GM23338 (cell line): ENCODE measurements around the gene GRN. TPM values are rescaled to one million over a fixed set of nuclear protein-coding genes. Genes with fewer than 3 reads are reported as not detected.

ENCODE experiments used
- ATAC-seq: fragments of 200-7000 bp; cut with Tn5 transposase; 3 replicates; pipeline ENCODE4 v1.9.1; 2020
- DNase-seq: peaks from one replicate; pipeline ENCODE4 v3.0.0-alpha.2; 2015; ENCODE audit warnings: low spot score
- H2AFZ ChIP-seq: fragments of 200-600 bp; sonication (generic); 2 replicates; pipeline ENCODE4 v1.8.0; 2016; ENCODE audit warnings: antibody characterized with exemption, mild to moderate bottlenecking, moderate library complexity
- H3F3A ChIP-seq: fragments of 200-600 bp; sonication (generic); replicated peaks from 2 replicates; pipeline ENCODE4 v1.8.0; 2017; ENCODE audit warnings: antibody characterized with exemption, mixed run types, low read depth
- H3K27ac ChIP-seq: fragments of 200-600 bp; sonication (generic); 2 replicates; pipeline ENCODE4 v1.6.1; 2016; ENCODE audit warnings: low read depth
- H3K27me3 ChIP-seq: fragments of 200-600 bp; sonication (generic); 2 replicates; pipeline ENCODE4 v1.8.0; 2016; ENCODE audit warnings: mild to moderate bottlenecking, mixed run types, moderate library complexity; ENCODE audit not compliant: insufficient read depth
- H3K36me3 ChIP-seq: fragments of 200-600 bp; sonication (generic); 2 replicates; pipeline ENCODE4 v1.8.0; 2016; ENCODE audit warnings: mild to moderate bottlenecking; ENCODE audit not compliant: insufficient read depth
- H3K4me1 ChIP-seq: fragments of 200-600 bp; sonication (generic); 2 replicates; pipeline ENCODE4 v1.8.0; 2016; ENCODE audit warnings: mild to moderate bottlenecking, moderate library complexity; ENCODE audit not compliant: insufficient read depth
- H3K4me2 ChIP-seq: fragments of 200-600 bp; sonication (generic); 2 replicates; pipeline ENCODE4 v1.7.1; 2017; ENCODE audit warnings: mixed run types
- H3K4me3 ChIP-seq: fragments of 200-600 bp; sonication (generic); 2 replicates; pipeline ENCODE4 v1.6.1; 2016; ENCODE audit warnings: mixed run types
- H3K79me2 ChIP-seq: fragments of 200-600 bp; sonication (generic); replicated peaks from 2 replicates; pipeline ENCODE4 v1.8.0; 2017; ENCODE audit warnings: mild to moderate bottlenecking; ENCODE audit not compliant: insufficient read depth
- H3K9me2 ChIP-seq: fragments of 200-600 bp; sonication (generic); 2 replicates; pipeline ENCODE4 v1.8.0; 2017; ENCODE audit not compliant: insufficient read depth
- H4K20me1 ChIP-seq: fragments of 200-600 bp; sonication (generic); replicated peaks from 2 replicates; pipeline ENCODE4 v1.8.0; 2017; ENCODE audit warnings: mild to moderate bottlenecking; ENCODE audit not compliant: insufficient read depth
- H3K27ac Mint-ChIP-seq: 2 replicates; pipeline ENCODE4 v1.8.0; 2020; ENCODE audit warnings: inconsistent platforms, mild to moderate bottlenecking, moderate library complexity, mixed read lengths
- H3K27me3 Mint-ChIP-seq: 3 replicates; pipeline ENCODE4 v1.8.0; 2022; ENCODE audit warnings: low read depth, mild to moderate bottlenecking, moderate library complexity, mixed read lengths, inconsistent platforms; ENCODE audit not compliant: insufficient read depth, poor library complexity
- H3K36me3 Mint-ChIP-seq: 3 replicates; pipeline ENCODE4 v1.8.0; 2021; ENCODE audit warnings: low read depth, mild to moderate bottlenecking, inconsistent platforms, moderate library complexity, mixed read lengths
- H3K4me1 Mint-ChIP-seq: 3 replicates; pipeline ENCODE4 v1.8.0; 2020; ENCODE audit warnings: mild to moderate bottlenecking, inconsistent platforms, mixed read lengths
- H3K4me3 Mint-ChIP-seq: 3 replicates; pipeline ENCODE4 v1.8.0; 2021; ENCODE audit warnings: moderate library complexity, mild to moderate bottlenecking, inconsistent platforms, mixed read lengths
- H3K9me3 Mint-ChIP-seq: 3 replicates; pipeline ENCODE4 v1.8.0; 2020; ENCODE audit warnings: moderate library complexity, mild to moderate bottlenecking, inconsistent platforms, mixed read lengths
- EZH2 ChIP-seq: fragments of 200-600 bp; sonication (generic); IDR thresholded peaks from one replicate; pipeline ENCODE4 v1.8.0; 2017; ENCODE audit warnings: antibody characterized with exemption, mild to moderate bottlenecking, low read depth; ENCODE audit not compliant: unreplicated experiment
- JUNB ChIP-seq: IDR thresholded peaks from one replicate; pipeline ENCODE4 v1.6.1; 2016; ENCODE audit warnings: antibody characterized with exemption; ENCODE audit not compliant: unreplicated experiment
- POLR2AphosphoS5 ChIP-seq: IDR thresholded peaks from 2 replicates; pipeline ENCODE4 v1.6.1; 2016; ENCODE audit warnings: antibody characterized with exemption, low read depth
- ZNF331 ChIP-seq: fragments of 250-450 bp; sonication (Bioruptor Pico); IDR thresholded peaks from 2 replicates; pipeline ENCODE4 v1.5.0; 2020; ENCODE audit warnings: low read depth, mild to moderate bottlenecking, moderate library complexity
- polyA plus RNA-seq: library from polyadenylated mRNA; unstranded; fragments of >200 nt; fragmentation: Nextera tagmentation; extraction: Ambion mirVana; gene quantifications from 2 replicates; pipeline ENCODE4 v1.2.1, GENCODE V29; 2016
- total RNA-seq: library from RNA; depleted of rRNA; stranded (reverse); fragments of >200 nt; shearing (Covaris generic); gene quantifications from 2 replicates; pipeline ENCODE4 v1.2.3, GENCODE V29; 2014
- TF ChIP-seq, protein P1 (sequence below): fragments of 250-450 bp; sonication (Bioruptor Pico); IDR thresholded peaks from 2 replicates; pipeline ENCODE4 v1.5.0; 2020; ENCODE audit warnings: mild to moderate bottlenecking, moderate library complexity
- TF ChIP-seq, protein P2 (sequence below), 2 experiments: fragments of 200-600 bp in 1 of 2; sonication (generic) in 1 of 2; conservative IDR thresholded peaks; 2 replicates each; pipeline versions ENCODE4 v1.5.1 to v1.6.1; 2016 to 2017; ENCODE audit warnings: antibody characterized with exemption in 2 of 2, low read depth in 2 of 2, mild to moderate bottlenecking in 2 of 2, moderate library complexity in 1 of 2

Gene GRN
- total and polyA plus RNA-seq, 2 experiments from 2014 or later = 101 to 216 TPM

DNA sequence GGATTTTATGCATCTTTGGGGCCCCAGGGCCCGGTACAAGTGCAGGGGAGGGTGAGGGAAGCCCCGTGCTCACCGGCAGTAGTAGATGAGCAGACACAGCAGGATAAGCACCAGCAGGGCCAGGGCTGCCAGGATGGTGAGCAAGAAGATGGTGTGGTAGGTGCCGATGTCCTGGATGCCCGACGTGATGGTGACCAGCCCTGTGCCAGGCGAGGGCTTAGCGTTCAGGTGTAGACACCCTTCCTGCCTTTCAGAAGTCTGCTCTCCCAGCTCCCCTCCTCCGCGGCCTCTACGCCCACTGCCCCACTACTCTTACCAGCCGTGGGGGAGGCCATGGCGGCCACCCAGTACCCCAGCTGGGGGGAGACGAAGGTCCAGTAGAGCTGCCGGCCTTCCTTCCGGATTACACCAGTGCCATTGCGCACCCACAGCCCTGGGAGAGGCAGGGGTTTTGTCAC is 10.6 kb downstream of the GRN start (continued):
- TF ChIP-seq, protein P1, sequence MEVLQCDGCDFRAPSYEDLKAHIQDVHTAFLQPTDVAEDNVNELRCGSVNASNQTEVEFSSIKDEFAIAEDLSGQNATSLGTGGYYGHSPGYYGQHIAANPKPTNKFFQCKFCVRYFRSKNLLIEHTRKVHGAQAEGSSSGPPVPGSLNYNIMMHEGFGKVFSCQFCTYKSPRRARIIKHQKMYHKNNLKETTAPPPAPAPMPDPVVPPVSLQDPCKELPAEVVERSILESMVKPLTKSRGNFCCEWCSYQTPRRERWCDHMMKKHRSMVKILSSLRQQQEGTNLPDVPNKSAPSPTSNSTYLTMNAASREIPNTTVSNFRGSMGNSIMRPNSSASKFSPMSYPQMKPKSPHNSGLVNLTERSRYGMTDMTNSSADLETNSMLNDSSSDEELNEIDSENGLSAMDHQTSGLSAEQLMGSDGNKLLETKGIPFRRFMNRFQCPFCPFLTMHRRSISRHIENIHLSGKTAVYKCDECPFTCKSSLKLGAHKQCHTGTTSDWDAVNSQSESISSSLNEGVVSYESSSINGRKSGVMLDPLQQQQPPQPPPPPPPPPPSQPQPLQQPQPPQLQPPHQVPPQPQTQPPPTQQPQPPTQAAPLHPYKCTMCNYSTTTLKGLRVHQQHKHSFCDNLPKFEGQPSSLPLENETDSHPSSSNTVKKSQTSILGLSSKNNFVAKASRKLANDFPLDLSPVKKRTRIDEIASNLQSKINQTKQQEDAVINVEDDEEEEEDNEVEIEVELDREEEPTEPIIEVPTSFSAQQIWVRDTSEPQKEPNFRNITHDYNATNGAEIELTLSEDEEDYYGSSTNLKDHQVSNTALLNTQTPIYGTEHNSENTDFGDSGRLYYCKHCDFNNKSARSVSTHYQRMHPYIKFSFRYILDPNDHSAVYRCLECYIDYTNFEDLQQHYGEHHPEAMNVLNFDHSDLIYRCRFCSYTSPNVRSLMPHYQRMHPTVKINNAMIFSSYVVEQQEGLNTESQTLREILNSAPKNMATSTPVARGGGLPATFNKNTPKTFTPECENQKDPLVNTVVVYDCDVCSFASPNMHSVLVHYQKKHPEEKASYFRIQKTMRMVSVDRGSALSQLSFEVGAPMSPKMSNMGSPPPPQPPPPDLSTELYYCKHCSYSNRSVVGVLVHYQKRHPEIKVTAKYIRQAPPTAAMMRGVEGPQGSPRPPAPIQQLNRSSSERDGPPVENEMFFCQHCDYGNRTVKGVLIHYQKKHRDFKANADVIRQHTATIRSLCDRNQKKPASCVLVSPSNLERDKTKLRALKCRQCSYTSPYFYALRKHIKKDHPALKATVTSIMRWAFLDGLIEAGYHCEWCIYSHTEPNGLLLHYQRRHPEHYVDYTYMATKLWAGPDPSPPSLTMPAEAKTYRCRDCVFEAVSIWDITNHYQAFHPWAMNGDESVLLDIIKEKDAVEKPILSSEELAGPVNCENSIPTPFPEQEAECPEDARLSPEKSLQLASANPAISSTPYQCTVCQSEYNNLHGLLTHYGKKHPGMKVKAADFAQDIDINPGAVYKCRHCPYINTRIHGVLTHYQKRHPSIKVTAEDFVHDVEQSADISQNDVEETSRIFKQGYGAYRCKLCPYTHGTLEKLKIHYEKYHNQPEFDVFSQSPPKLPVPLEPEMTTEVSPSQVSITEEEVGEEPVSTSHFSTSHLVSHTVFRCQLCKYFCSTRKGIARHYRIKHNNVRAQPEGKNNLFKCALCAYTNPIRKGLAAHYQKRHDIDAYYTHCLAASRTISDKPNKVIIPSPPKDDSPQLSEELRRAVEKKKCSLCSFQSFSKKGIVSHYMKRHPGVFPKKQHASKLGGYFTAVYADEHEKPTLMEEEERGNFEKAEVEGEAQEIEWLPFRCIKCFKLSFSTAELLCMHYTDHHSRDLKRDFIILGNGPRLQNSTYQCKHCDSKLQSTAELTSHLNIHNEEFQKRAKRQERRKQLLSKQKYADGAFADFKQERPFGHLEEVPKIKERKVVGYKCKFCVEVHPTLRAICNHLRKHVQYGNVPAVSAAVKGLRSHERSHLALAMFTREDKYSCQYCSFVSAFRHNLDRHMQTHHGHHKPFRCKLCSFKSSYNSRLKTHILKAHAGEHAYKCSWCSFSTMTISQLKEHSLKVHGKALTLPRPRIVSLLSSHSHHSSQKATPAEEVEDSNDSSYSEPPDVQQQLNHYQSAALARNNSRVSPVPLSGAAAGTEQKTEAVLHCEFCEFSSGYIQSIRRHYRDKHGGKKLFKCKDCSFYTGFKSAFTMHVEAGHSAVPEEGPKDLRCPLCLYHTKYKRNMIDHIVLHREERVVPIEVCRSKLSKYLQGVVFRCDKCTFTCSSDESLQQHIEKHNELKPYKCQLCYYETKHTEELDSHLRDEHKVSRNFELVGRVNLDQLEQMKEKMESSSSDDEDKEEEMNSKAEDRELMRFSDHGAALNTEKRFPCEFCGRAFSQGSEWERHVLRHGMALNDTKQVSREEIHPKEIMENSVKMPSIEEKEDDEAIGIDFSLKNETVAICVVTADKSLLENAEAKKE (CRISPR knock-in tag) = no peak

DNA sequence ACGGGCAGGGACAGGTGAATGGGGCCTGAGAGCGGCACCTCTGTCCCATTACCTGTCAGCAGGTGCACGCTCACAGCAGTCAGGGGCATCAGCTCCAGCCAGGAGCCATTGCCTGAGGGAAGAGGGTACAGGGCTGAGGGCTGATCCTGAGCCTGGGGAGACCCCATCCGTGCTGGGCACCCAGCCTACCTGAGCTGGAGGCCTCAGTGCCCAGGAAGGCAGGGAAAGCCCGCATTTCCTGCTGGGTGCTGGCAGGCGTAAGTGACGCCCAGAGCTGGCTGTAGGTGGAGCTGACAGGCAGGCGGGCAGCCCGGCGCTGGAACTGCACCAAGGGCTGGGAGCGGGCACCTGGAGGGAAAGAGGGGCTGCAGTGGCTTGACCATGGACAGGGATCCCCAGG is 11.1 kb downstream of the GRN start:
- TF ChIP-seq, protein P1 (CRISPR knock-in tag) = no peak
- TF ChIP-seq, protein P2, sequence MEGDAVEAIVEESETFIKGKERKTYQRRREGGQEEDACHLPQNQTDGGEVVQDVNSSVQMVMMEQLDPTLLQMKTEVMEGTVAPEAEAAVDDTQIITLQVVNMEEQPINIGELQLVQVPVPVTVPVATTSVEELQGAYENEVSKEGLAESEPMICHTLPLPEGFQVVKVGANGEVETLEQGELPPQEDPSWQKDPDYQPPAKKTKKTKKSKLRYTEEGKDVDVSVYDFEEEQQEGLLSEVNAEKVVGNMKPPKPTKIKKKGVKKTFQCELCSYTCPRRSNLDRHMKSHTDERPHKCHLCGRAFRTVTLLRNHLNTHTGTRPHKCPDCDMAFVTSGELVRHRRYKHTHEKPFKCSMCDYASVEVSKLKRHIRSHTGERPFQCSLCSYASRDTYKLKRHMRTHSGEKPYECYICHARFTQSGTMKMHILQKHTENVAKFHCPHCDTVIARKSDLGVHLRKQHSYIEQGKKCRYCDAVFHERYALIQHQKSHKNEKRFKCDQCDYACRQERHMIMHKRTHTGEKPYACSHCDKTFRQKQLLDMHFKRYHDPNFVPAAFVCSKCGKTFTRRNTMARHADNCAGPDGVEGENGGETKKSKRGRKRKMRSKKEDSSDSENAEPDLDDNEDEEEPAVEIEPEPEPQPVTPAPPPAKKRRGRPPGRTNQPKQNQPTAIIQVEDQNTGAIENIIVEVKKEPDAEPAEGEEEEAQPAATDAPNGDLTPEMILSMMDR (conservative IDR thresholded peaks at IDR 0.05; ENCODE audit: low read depth in 2 of 2) = peak in 1 of 2 experiments; percentile 25; a peak in 1 of 4 replicates
- TF ChIP-seq ZNF331 (CRISPR knock-in tag) (no peak), POLR2AphosphoS5 (no peak), EZH2 (no peak), JUNB (no peak)
- peaks cover 12% of the 10 kb centered on the region for H3K36me3 Mint-ChIP-seq
- DNase-seq = no peak

More for the DNA sequence above, 11.1 kb downstream of the GRN start:
- no peak overlapping the region for H3K4me3 ChIP-seq
- peaks cover 17% of the 10 kb centered on the region for H4K20me1 ChIP-seq
- peaks cover 2% of the 10 kb centered on the region; the same call in 1 of the 3 replicates for H3K9me3 Mint-ChIP-seq
- no peak overlapping the region for H3K4me2 ChIP-seq
- H3K27me3 ChIP-seq = peaks cover 8% of the 10 kb centered on the region; the same call in 1 of the 2 replicates
- peaks cover 28% of the 10 kb centered on the region for H3K4me1 Mint-ChIP-seq
- no peaks in the 10 kb centered on the region for H3K36me3 ChIP-seq
- no peaks in the 10 kb centered on the region for H3K79me2 ChIP-seq
- peaks cover 9% of the 10 kb centered on the region; the same call in 1 of the 2 replicates for H3F3A ChIP-seq
- peaks cover 20% of the 10 kb centered on the region for H3K27me3 Mint-ChIP-seq
- ATAC-seq = no peak
- H3K4me1 ChIP-seq = peaks cover 15% of the 10 kb centered on the region
- no peak overlapping the region for H2AFZ ChIP-seq
- no peak overlapping the region for H3K27ac Mint-ChIP-seq
- H3K4me3 Mint-ChIP-seq = no peak overlapping the region
- H3K9me2 ChIP-seq = no peaks in the 10 kb centered on the region
- no peak overlapping the region for H3K27ac ChIP-seq
